HG03025 (cell line): ENCODE measurements around the gene GALK1.
"Not testable (repeated sequence)": the region's sequence is repeated elsewhere in the genome, so short reads cannot be mapped to it uniquely, and the experiment has no call there.

Experiments used
- ATAC-seq: cut with Tn5 transposase; IDR thresholded peaks from one replicate; pipeline ENCODE4 v1.9.1; 2021; ENCODE audit warnings: mild to moderate bottlenecking, moderate library complexity; ENCODE audit not compliant: unreplicated experiment, low FRiP score

Gene GALK1

GRCh38 chr17:75764711-75765421 is at the start of gene GALK1:
TSS of gene GALK1 (minus strand) at chr17:75765192. CDS start at chr17:75765136, 56 bp downstream.
- ATAC-seq: no peak

- no peak for ATAC-seq
These were observed 49.0 kb upstream of the GALK1 start for GRCh38 chr17:75814021-75814395.

- no peak for ATAC-seq
These were observed 48.4 kb upstream of the GALK1 start for GRCh38 chr17:75813081-75814020.

GRCh38 chr17:75812096-75813013 is 47.4 kb upstream of the GALK1 start:
- no peak for ATAC-seq

- no peak for ATAC-seq
These were observed 46.2 kb upstream of the GALK1 start for GRCh38 chr17:75811174-75811573.

GRCh38 chr17:75810756-75811155 is 45.8 kb upstream of the GALK1 start:
- ATAC-seq: not testable (repeated sequence)

- ATAC-seq: no peak
These were observed 45.2 kb upstream of the GALK1 start for GRCh38 chr17:75810216-75810615.

- ATAC-seq: no peak
These were observed 44.7 kb upstream of the GALK1 start for GRCh38 chr17:75809631-75810111.

GRCh38 chr17:75808905-75809621 is 44.1 kb upstream of the GALK1 start:
- ATAC-seq: no peak

- no peak for ATAC-seq
These were observed 43.5 kb upstream of the GALK1 start for GRCh38 chr17:75808549-75808904.

GRCh38 chr17:75807861-75808260 is 42.9 kb upstream of the GALK1 start:
- no peak for ATAC-seq

GRCh38 chr17:75806822-75807500 is 42.0 kb upstream of the GALK1 start:
- ATAC-seq: no peak

GRCh38 chr17:75803883-75804282 is 38.9 kb upstream of the GALK1 start:
- ATAC-seq: no peak

- no peak for ATAC-seq
These were observed 34.4 kb upstream of the GALK1 start for GRCh38 chr17:75799402-75799801.

- no peak for ATAC-seq
These were observed 31.0 kb upstream of the GALK1 start for GRCh38 chr17:75795820-75796607.

- ATAC-seq: no peak
These were observed 28.5 kb upstream of the GALK1 start for GRCh38 chr17:75793460-75793859.

GRCh38 chr17:75791254-75791653 is 26.3 kb upstream of the GALK1 start:
- no peak for ATAC-seq

GRCh38 chr17:75785016-75785890 is 20.3 kb upstream of the GALK1 start:
- peak; percentile 48 for ATAC-seq
